HepG2 (cell line): ENCODE results near the gene ATAD3A. TPM values are rescaled to one million over a fixed set of nuclear protein-coding genes. Genes with fewer than 3 reads are reported as not detected.

Source experiments
- AHR ChIP-seq: IDR thresholded peaks from 2 replicates; pipeline ENCODE4 v1.6.1; 2018; ENCODE audit warnings: missing genetic modification reagents, missing compliant biosample characterization
- ATF2 ChIP-seq: sonication (generic); formaldehyde crosslinking; IDR thresholded peaks from 2 replicates; pipeline ENCODE4 v1.4.0; 2020; ENCODE audit warnings: missing genetic modification reagents
- ATM ChIP-seq: fragments of 450-650 bp; IDR thresholded peaks from 2 replicates; pipeline ENCODE4 v1.7.1; 2017; ENCODE audit warnings: mild to moderate bottlenecking, borderline replicate concordance
- BRF2 ChIP-seq: sonication (generic); formaldehyde crosslinking; IDR thresholded peaks from 2 replicates; pipeline ENCODE4 v1.8.1; 2022; ENCODE audit warnings: mild to moderate bottlenecking, missing genetic modification reagents
- DNMT1 ChIP-seq: sonication (generic); formaldehyde crosslinking; IDR thresholded peaks from 2 replicates; pipeline ENCODE4 v1.5.1; 2020; ENCODE audit warnings: mild to moderate bottlenecking, missing genetic modification reagents
- E2F2 ChIP-seq: sonication (generic); formaldehyde crosslinking; IDR thresholded peaks from 2 replicates; pipeline ENCODE4 v1.4.0; 2020; ENCODE audit warnings: missing genetic modification reagents, borderline replicate concordance
- FOXJ3 ChIP-seq: sonication (generic); formaldehyde crosslinking; IDR thresholded peaks from 2 replicates; pipeline ENCODE4 v1.4.0; 2020; ENCODE audit warnings: missing genetic modification reagents, mild to moderate bottlenecking, borderline replicate concordance
- GLI4 ChIP-seq: sonication (generic); formaldehyde crosslinking; IDR thresholded peaks from 2 replicates; pipeline ENCODE4 v1.5.1; 2020; ENCODE audit warnings: missing genetic modification reagents, mild to moderate bottlenecking, moderate library complexity, borderline replicate concordance
- HMG20B ChIP-seq: conservative IDR thresholded peaks from 2 replicates; pipeline ENCODE4 v1.6.1; 2016; ENCODE audit warnings: missing genetic modification reagents, missing compliant biosample characterization
- NFATC3 ChIP-seq: sonication (generic); formaldehyde crosslinking; IDR thresholded peaks from 2 replicates; pipeline ENCODE4 v1.5.1; 2020; ENCODE audit warnings: mild to moderate bottlenecking, missing genetic modification reagents
- SRSF4 ChIP-seq: fragments of 200-400 bp; formaldehyde crosslinking; IDR thresholded peaks from one replicate; pipeline ENCODE4 v1.6.1; 2018; ENCODE audit warnings: mild to moderate bottlenecking, low read depth, low read length, moderate library complexity; ENCODE audit not compliant: poor library complexity, severe bottlenecking
- TCF7L2 ChIP-seq: IDR thresholded peaks from 2 replicates; pipeline ENCODE4 v1.6.1; 2011; ENCODE audit warnings: mild to moderate bottlenecking, low read depth, low read length, moderate library complexity
- THAP11 ChIP-seq: IDR thresholded peaks from 2 replicates; pipeline ENCODE4 v1.6.1; 2016; ENCODE audit warnings: missing biosample characterization, missing genetic modification reagents
- USF2 ChIP-seq, 2 experiments: sonication (generic) in 1 of 2; formaldehyde crosslinking in 1 of 2; IDR thresholded peaks; 2 replicates each; pipeline versions ENCODE4 v1.5.1 to v1.6.1; 2011 to 2020; ENCODE audit warnings: borderline replicate concordance in 1 of 2, low read depth in 1 of 2, low read length in 1 of 2, mild to moderate bottlenecking in 1 of 2, missing genetic modification reagents in 1 of 2, moderate library complexity in 1 of 2
- ZFYVE20 ChIP-seq: sonication (generic); formaldehyde crosslinking; IDR thresholded peaks from 2 replicates; pipeline ENCODE4 v1.8.0; 2023; ENCODE audit warnings: low read depth, mild to moderate bottlenecking, moderate library complexity, missing genetic modification reagents, borderline replicate concordance
- ZMAT3 ChIP-seq: sonication (generic); formaldehyde crosslinking; conservative IDR thresholded peaks from 2 replicates; pipeline ENCODE4 v1.7.0; 2021; ENCODE audit warnings: missing genetic modification reagents
- ZNF224 ChIP-seq: sonication (generic); formaldehyde crosslinking; IDR thresholded peaks from 2 replicates; pipeline ENCODE4 v1.5.0; 2020; ENCODE audit warnings: mild to moderate bottlenecking, missing genetic modification reagents
- ZXDC ChIP-seq: sonication (generic); formaldehyde crosslinking; IDR thresholded peaks from 2 replicates; pipeline ENCODE4 v1.5.0; 2020; ENCODE audit warnings: mild to moderate bottlenecking, missing genetic modification reagents
- polyA plus RNA-seq, 8 experiments: library from polyadenylated mRNA; depleted of rRNA in 3 of 8; stranded (reverse) in 7 of 8; unstranded in 1 of 8; fragments of >200 nt; fragmentation: Illumina TruSeq in 4 of 8; extraction: Trizol in 4 of 8; gene quantifications; 2 replicates each; pipeline versions ENCODE4 v1.2.1 to v1.2.3, GENCODE V29; 2011 to 2016; ENCODE audit warnings: low read depth in 4 of 8, missing spikeins in 1 of 8, mixed read lengths in 1 of 8; ENCODE audit not compliant: insufficient read depth in 1 of 8
- total RNA-seq, 5 experiments: library from RNA; depleted of rRNA; stranded (reverse); fragments of >200 nt; fragmentation: Illumina TruSeq; extraction: Trizol; gene quantifications; 2 replicates each; pipeline ENCODE4 v1.2.3, GENCODE V29; 2016; ENCODE audit warnings: low read depth in 1 of 5

ATAD3A gene
- total and polyA plus RNA-seq, 2 of the 13 experiments (the other 11 are each of a cell fraction or from before 2014, with no cell fraction given): 10.6 to 49.0 TPM

GRCh38 chr1:1573843-1574720 is 62.1 kb downstream of the ATAD3A start (continued):
- TF ChIP-seq ATM (no peak), HMG20B (0 out of 2 replicates have a peak, but pooled peaks have one; percentile 11), ZXDC (CRISPR knock-in tag) (no peak), E2F2 (no peak), ATF2 (CRISPR knock-in tag) (no peak), GLI4 (no peak), ZNF224 (CRISPR knock-in tag) (no peak), DNMT1 (no peak), NFATC3 (CRISPR knock-in tag) (no peak), USF2 (IDR thresholded peaks at IDR 0.05; ENCODE audit: low read depth, low read length) (no peak), USF2 (CRISPR knock-in tag; IDR thresholded peaks at IDR 0.05; ENCODE audit: borderline replicate concordance) (no peak), AHR (CRISPR knock-in tag) (no peak), ZFYVE20 (CRISPR knock-in tag) (no peak), ZMAT3 (CRISPR knock-in tag) (peak; percentile 26; the same call in 1 of the 2 replicates), SRSF4 (no peak), BRF2 (CRISPR knock-in tag) (no peak), FOXJ3 (CRISPR knock-in tag) (no peak), THAP11 (CRISPR knock-in tag) (no peak), TCF7L2 (no peak)
